ENCODE data around the gene ARRB1. TPM values are rescaled to one million over a fixed set of nuclear protein-coding genes. Genes with fewer than 3 reads are reported as not detected.
"Not testable (repeated sequence)": the region's sequence is repeated elsewhere in the genome, so short reads cannot be mapped to it uniquely, and the experiment has no call there.

ARRB1 gene
- total RNA-seq, 1 donor, result 48.2 TPM

GRCh38 chr11:75308116-75308515 is 43.3 kb downstream of the ARRB1 start:
- H3K4me1 ChIP-seq (ENCODE audit: insufficient read depth, low read length), result no peaks in the 10 kb centered on the region
- H3K4me3 ChIP-seq (ENCODE audit: low read length), result no peak overlapping the region
- no peaks in the 10 kb centered on the region for H3K9me3 ChIP-seq (ENCODE audit: low read depth, low read length)
- no peaks in the 10 kb centered on the region for H3K27me3 ChIP-seq (ENCODE audit: insufficient read depth, low read length)

DNA sequence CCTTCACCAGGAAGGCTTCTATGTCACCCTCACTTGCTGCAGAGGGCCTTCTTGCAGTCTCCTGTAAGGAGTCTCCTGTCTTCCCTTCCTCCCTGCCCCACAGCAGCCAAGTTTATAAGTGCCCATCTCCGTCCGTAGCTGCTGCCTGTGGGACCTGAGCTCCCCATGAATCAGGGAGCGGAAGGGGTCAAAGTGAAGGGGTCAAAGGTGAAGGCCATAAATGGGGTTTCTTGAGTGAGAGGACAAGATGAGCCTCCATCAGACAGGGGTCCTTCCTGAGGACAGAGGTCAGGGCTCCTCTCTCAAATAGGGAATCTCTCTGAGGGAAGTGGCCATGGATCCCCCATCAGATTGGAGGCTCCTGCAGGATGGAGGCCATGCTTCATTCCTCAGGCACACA is 44.4 kb downstream of the ARRB1 start:
- no peaks in the 10 kb centered on the region for H3K27me3 ChIP-seq (ENCODE audit: insufficient read depth, low read length)
- H3K4me3 ChIP-seq (ENCODE audit: low read length), result no peak overlapping the region
- no peaks in the 10 kb centered on the region for H3K4me1 ChIP-seq (ENCODE audit: insufficient read depth, low read length)
- no peaks in the 10 kb centered on the region for H3K9me3 ChIP-seq (ENCODE audit: low read depth, low read length)

GRCh38 chr11:75306529-75306928 is 44.9 kb downstream of the ARRB1 start:
- no peaks in the 10 kb centered on the region for H3K27me3 ChIP-seq (ENCODE audit: insufficient read depth, low read length)
- no peaks in the 10 kb centered on the region for H3K4me1 ChIP-seq (ENCODE audit: insufficient read depth, low read length)
- no peak overlapping the region for H3K4me3 ChIP-seq (ENCODE audit: low read length)
- no peaks in the 10 kb centered on the region for H3K9me3 ChIP-seq (ENCODE audit: low read depth, low read length)

GRCh38 chr11:75305993-75306392 is 45.5 kb downstream of the ARRB1 start:
- Histone ChIP-seq H3K4me1 (ENCODE audit: insufficient read depth, low read length) (no peaks in the 10 kb centered on the region), H3K9me3 (ENCODE audit: low read depth, low read length) (no peaks in the 10 kb centered on the region), H3K4me3 (ENCODE audit: low read length) (no peak overlapping the region), H3K27me3 (ENCODE audit: insufficient read depth, low read length) (no peaks in the 10 kb centered on the region)

DNA sequence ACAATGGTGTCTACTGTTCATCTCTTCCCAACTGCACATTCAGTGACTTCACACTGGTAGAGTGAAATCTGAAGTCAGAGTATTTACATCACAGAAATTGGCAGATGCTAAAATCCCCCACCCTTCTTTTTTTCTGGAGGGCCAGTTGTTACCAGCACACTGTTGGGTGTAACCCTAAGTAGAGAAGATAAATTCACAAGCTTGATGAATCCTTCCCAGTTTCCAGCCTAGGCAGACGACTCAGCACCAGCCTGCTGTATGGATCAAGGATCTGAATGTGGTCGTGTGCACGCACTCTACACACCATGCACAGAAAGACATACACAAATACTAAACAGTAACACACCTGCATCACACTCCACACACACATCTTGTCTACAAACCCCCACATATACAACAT is 46.0 kb downstream of the ARRB1 start:
- H3K4me1 ChIP-seq (ENCODE audit: insufficient read depth, low read length), result no peaks in the 10 kb centered on the region
- no peaks in the 10 kb centered on the region for H3K27me3 ChIP-seq (ENCODE audit: insufficient read depth, low read length)
- no peak overlapping the region for H3K4me3 ChIP-seq (ENCODE audit: low read length)
- H3K9me3 ChIP-seq (ENCODE audit: low read depth, low read length), result no peaks in the 10 kb centered on the region

DNA sequence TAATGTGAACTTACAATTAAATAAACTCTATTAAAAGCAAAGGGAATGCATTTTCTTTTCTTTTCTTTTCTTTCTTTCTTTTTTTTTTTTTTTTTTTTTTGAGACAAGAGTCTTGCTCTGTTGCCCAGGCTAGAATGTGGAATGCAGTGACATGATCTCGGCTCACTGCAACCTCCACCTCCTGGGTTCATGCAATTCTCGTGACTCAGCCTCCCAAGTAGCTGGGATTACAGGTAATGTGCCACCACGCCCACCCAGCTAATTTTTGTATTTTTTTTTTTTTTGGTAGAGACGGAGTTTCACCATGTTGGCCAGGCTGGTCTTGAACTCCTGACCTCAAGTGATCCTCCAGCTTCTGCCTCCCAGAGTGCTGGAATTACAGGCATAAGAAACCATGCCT is 46.5 kb downstream of the ARRB1 start:
- H3K9me3 ChIP-seq (ENCODE audit: low read depth, low read length); H3K27me3 ChIP-seq (ENCODE audit: insufficient read depth, low read length); H3K4me3 ChIP-seq (ENCODE audit: low read length); H3K4me1 ChIP-seq (ENCODE audit: insufficient read depth, low read length): not testable (repeated sequence)

GRCh38 chr11:75303544-75304224 is 47.8 kb downstream of the ARRB1 start:
- Histone ChIP-seq H3K9me3 (ENCODE audit: low read depth, low read length) (no peaks in the 10 kb centered on the region), H3K27me3 (ENCODE audit: insufficient read depth, low read length) (no peaks in the 10 kb centered on the region), H3K4me1 (ENCODE audit: insufficient read depth, low read length) (no peaks in the 10 kb centered on the region), H3K4me3 (ENCODE audit: low read length) (no peak overlapping the region)

GRCh38 chr11:75302371-75302770 is 49.1 kb downstream of the ARRB1 start:
- no peaks in the 10 kb centered on the region for H3K9me3 ChIP-seq (ENCODE audit: low read depth, low read length)
- no peak overlapping the region for H3K4me3 ChIP-seq (ENCODE audit: low read length)
- no peaks in the 10 kb centered on the region for H3K4me1 ChIP-seq (ENCODE audit: insufficient read depth, low read length)
- H3K27me3 ChIP-seq (ENCODE audit: insufficient read depth, low read length), result no peaks in the 10 kb centered on the region

DNA sequence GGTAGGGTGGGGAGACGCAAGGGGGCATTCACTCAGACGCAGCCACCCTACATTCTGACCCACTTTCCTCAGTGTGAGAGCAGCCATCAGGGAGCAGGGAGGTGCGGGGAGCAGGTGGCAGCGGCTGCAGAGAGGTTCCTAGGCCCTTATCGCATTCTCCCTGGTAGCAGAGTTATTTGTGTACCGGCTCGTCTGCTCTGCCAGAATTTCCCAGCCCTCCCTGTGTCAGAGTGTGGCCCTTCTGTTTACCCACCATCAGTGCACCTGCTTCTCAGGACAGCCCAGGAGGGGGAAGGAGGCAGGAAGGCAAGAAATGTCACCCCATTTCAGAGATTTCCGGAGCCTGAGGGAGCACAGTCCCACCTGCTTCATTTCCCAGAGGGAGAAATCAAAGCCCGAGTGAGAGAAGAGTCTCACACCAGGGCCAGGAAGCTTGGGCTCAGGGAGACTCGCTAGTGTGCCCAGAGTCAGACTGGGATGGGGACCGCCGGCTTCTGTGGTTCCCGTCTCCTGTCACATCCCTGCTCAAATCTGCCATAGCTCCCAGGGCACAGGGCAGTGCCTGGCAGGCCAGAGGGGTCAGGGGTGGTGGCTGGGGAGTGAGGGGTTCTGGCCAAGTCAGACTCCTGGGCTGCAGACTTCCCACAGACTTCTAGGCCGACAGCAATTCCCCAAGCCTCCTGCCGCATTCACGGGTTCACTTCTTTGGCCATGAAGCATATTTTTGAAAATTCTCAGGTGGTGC is 49.7 kb downstream of the ARRB1 start:
- Histone ChIP-seq H3K4me1 (ENCODE audit: insufficient read depth, low read length) (no peaks in the 10 kb centered on the region), H3K9me3 (ENCODE audit: low read depth, low read length) (no peaks in the 10 kb centered on the region), H3K4me3 (ENCODE audit: low read length) (no peak overlapping the region), H3K27me3 (ENCODE audit: insufficient read depth, low read length) (no peaks in the 10 kb centered on the region)

DNA sequence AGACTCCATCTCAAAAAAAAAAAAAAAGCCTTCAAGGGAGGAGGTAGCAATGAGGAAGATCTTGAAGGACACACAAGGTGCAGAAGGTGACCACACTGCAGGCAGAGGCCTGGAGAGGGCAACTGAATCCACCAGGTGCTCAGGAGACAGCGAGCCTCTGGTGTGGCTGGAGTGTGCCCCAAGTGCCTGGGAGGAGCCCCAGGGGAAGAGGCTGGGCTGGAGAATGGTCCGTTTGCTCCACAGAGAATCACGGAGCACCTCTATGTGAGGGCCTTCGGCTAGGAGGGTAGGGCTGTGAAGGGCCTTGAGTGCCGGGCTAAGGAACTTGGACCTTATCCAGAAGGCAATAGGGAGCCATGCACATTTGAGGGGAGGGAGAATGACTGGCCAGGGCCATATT is 50.3 kb downstream of the ARRB1 start:
- H3K27me3 ChIP-seq (ENCODE audit: insufficient read depth, low read length), result no peaks in the 10 kb centered on the region
- H3K4me1 ChIP-seq (ENCODE audit: insufficient read depth, low read length), result no peaks in the 10 kb centered on the region
- H3K4me3 ChIP-seq (ENCODE audit: low read length), result no peak overlapping the region
- no peaks in the 10 kb centered on the region for H3K9me3 ChIP-seq (ENCODE audit: low read depth, low read length)

- no peaks in the 10 kb centered on the region for H3K4me1 ChIP-seq (ENCODE audit: insufficient read depth, low read length)
- H3K9me3 ChIP-seq (ENCODE audit: low read depth, low read length), result no peaks in the 10 kb centered on the region
- H3K27me3 ChIP-seq (ENCODE audit: insufficient read depth, low read length), result no peaks in the 10 kb centered on the region
- no peak overlapping the region for H3K4me3 ChIP-seq (ENCODE audit: low read length)
Measured at GRCh38 chr11:75298976-75299260, 52.5 kb downstream of the ARRB1 start.

DNA sequence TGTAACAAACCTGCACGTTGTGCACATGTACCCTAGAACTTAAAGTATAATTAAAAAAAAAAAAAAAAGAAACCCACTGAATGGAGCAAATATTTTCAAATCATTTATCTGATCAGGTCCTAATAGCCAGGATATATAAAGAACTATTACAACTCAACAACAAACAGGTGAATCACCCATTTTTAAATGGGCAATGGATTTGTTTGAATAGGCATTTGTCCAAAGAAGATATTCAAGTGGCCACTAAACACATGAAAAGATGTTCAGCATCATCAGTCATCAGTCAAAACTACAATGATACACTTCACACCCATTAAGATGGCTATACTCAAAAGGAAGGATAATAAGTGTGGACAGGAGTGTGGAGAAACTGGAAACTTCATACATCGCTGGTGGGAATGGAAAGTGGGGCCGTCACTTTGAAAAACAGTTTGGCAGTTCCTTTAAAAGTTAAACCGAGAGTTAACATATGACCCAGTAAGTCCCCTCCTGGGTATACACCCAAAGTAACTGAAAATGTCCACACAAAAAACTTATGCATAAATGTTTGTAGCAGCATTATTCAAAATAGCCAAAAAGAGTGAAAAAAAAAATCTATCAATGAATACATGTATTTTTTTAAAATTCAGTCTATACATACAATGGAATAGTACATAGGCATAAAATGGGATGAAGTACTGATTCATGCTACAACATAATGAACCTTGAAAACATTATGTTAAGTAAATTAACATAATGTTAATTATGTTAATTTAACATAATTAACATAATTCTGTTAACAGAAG is 53.1 kb downstream of the ARRB1 start:
- H3K27me3 ChIP-seq (ENCODE audit: insufficient read depth, low read length), result no peaks in the 10 kb centered on the region
- H3K4me3 ChIP-seq (ENCODE audit: low read length), result no peak overlapping the region
- no peaks in the 10 kb centered on the region for H3K9me3 ChIP-seq (ENCODE audit: low read depth, low read length)
- H3K4me1 ChIP-seq (ENCODE audit: insufficient read depth, low read length), result no peaks in the 10 kb centered on the region

DNA sequence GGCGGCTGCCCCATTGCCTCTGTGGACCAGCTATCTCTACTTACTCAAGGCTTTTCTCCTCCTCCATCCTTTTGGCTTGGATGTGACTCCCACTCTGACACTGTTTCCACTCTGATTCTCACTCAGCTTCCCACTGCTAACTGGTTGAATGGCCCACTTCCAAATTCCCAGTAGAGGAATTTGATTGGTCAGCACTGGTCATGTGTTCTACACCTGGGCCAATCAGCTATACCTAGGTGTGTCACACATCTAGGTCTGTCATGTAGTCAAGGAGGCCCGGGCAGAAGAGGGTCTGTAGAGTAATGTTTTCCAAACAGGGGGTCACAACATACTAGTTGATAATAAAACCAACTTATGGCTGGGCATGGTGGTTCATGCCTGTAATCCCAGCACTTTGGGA is 57.6 kb downstream of the ARRB1 start:
- Histone ChIP-seq H3K9me3 (ENCODE audit: low read depth, low read length) (no peaks in the 10 kb centered on the region), H3K4me1 (ENCODE audit: insufficient read depth, low read length) (no peaks in the 10 kb centered on the region), H3K27me3 (ENCODE audit: insufficient read depth, low read length) (no peaks in the 10 kb centered on the region), H3K4me3 (ENCODE audit: low read length) (no peak overlapping the region)

DNA sequence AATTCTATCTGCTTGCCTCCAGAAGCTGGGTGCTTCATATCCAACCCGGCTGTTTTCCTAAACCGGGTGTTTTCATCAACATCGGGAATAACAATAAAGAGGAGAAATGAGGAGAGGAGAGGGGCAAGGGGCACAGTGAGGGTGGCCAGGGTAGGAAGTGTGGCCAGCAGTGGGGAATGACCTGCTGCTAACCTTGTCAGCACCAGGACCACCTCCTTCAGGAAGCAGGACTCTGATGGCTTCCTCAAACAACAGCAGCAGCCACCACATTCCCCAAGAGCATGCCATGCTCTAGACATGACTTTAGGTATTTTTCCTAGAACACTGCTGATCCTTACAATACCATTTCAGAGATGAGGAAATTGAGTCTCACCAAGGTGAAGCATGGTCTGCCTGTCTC is 58.5 kb downstream of the ARRB1 start:
- Histone ChIP-seq H3K4me1 (ENCODE audit: insufficient read depth, low read length) (no peaks in the 10 kb centered on the region), H3K4me3 (ENCODE audit: low read length) (no peak overlapping the region), H3K27me3 (ENCODE audit: insufficient read depth, low read length) (no peaks in the 10 kb centered on the region), H3K9me3 (ENCODE audit: low read depth, low read length) (no peaks in the 10 kb centered on the region)

- no peaks in the 10 kb centered on the region for H3K4me1 ChIP-seq (ENCODE audit: insufficient read depth, low read length)
- no peaks in the 10 kb centered on the region for H3K27me3 ChIP-seq (ENCODE audit: insufficient read depth, low read length)
- H3K4me3 ChIP-seq (ENCODE audit: low read length), result no peak overlapping the region
- H3K9me3 ChIP-seq (ENCODE audit: low read depth, low read length), result no peaks in the 10 kb centered on the region
Measured at GRCh38 chr11:75291741-75292140, 59.7 kb downstream of the ARRB1 start.
